ENCODE measurements around the gene CTU1. TPM values are rescaled to one million over a fixed set of nuclear protein-coding genes. Genes with fewer than 3 reads are reported as not detected.

Gene CTU1
- total RNA-seq, 2 donors from 2014 or later, result 18.7 to 21.4 TPM

GRCh38 chr19:51137792-51138425 lies 29.7 kb upstream of the CTU1 start:
- no peak for DNase-seq (ENCODE audit: low spot score)
- WGBS, result 74% methylated on average over 9 of the region's 9 CpGs
- Histone ChIP-seq H3K36me3 (no peaks in the 10 kb centered on the region), H3K27ac (no peak overlapping the region), H3K4me1 (replicated peaks) (no peaks in the 10 kb centered on the region), H3K9me3 (no peaks in the 10 kb centered on the region), H3K27me3 (replicated peaks; ENCODE audit: insufficient read depth) (peaks cover 4% of the 10 kb centered on the region), H3K4me3 (no peak overlapping the region)
- TF ChIP-seq CTCF (IDR thresholded peaks at IDR 0.05), result no peak
- no peak for TF ChIP-seq POLR2AphosphoS5 (IDR thresholded peaks at IDR 0.05)
- no peak for TF ChIP-seq POLR2A (IDR thresholded peaks at IDR 0.05)
- intact Hi-C loops (cut with DNase I), result no loop called here

GRCh38 chr19:51136851-51137551 lies 28.8 kb upstream of the CTU1 start:
- TF ChIP-seq POLR2AphosphoS5 (IDR thresholded peaks at IDR 0.05), result no peak
- peaks cover 4% of the 10 kb centered on the region for H3K27me3 ChIP-seq (replicated peaks; ENCODE audit: insufficient read depth)
- H3K9me3 ChIP-seq, result no peaks in the 10 kb centered on the region
- no peaks in the 10 kb centered on the region for H3K4me1 ChIP-seq (replicated peaks)
- intact Hi-C loops (cut with DNase I), result no loop called here
- H3K4me3 ChIP-seq, result no peak overlapping the region
- no peak for DNase-seq (ENCODE audit: low spot score)
- no peak overlapping the region for H3K27ac ChIP-seq
- 63% methylated on average over 12 of the region's 12 CpGs for WGBS
- H3K36me3 ChIP-seq, result no peaks in the 10 kb centered on the region

- Histone ChIP-seq H3K4me1 (replicated peaks) (no peaks in the 10 kb centered on the region), H3K9me3 (no peaks in the 10 kb centered on the region), H3K36me3 (no peaks in the 10 kb centered on the region), H3K27ac (no peak overlapping the region), H3K4me3 (no peak overlapping the region), H3K27me3 (replicated peaks; ENCODE audit: insufficient read depth) (peaks cover 2% of the 10 kb centered on the region)
- TF ChIP-seq CTCF (IDR thresholded peaks at IDR 0.05) (no peak), POLR2AphosphoS5 (IDR thresholded peaks at IDR 0.05) (no peak), POLR2A (IDR thresholded peaks at IDR 0.05) (no peak)
- 70% methylated on average over 8 of the region's 8 CpGs for WGBS
- intact Hi-C loops (cut with DNase I), result no loop called here
- no peak for DNase-seq (ENCODE audit: low spot score)
Observed at GRCh38 chr19:51135986-51136762, 28.0 kb upstream of the CTU1 start.

- Histone ChIP-seq H3K4me3 (no peak overlapping the region), H3K9me3 (no peaks in the 10 kb centered on the region), H3K27me3 (replicated peaks; ENCODE audit: insufficient read depth) (no peaks in the 10 kb centered on the region), H3K27ac (no peak overlapping the region), H3K4me1 (replicated peaks) (no peaks in the 10 kb centered on the region), H3K36me3 (no peaks in the 10 kb centered on the region)
- intact Hi-C loops (cut with DNase I), result no loop called here
- DNase-seq (ENCODE audit: low spot score), result no peak
- TF ChIP-seq CTCF (IDR thresholded peaks at IDR 0.05) (no peak), POLR2AphosphoS5 (IDR thresholded peaks at IDR 0.05) (no peak), POLR2A (IDR thresholded peaks at IDR 0.05) (no peak)
- 77% methylated on average over 5 of the region's 5 CpGs for WGBS
Observed at GRCh38 chr19:51135004-51135403, 26.8 kb upstream of the CTU1 start.

Data from prostate gland (tissue), 2 donors.